SKM-1 treated with dmso at 0.1 percent for 144 hours (cell line): Measurements from ENCODE around the gene ALDH4A1.

Source experiments
- DNase-seq: peaks from one replicate; lab custom pipeline; 2025; ENCODE audit not compliant: unreplicated experiment; lab: John Stamatoyannopoulos, UW

The ALDH4A1 gene

DNA sequence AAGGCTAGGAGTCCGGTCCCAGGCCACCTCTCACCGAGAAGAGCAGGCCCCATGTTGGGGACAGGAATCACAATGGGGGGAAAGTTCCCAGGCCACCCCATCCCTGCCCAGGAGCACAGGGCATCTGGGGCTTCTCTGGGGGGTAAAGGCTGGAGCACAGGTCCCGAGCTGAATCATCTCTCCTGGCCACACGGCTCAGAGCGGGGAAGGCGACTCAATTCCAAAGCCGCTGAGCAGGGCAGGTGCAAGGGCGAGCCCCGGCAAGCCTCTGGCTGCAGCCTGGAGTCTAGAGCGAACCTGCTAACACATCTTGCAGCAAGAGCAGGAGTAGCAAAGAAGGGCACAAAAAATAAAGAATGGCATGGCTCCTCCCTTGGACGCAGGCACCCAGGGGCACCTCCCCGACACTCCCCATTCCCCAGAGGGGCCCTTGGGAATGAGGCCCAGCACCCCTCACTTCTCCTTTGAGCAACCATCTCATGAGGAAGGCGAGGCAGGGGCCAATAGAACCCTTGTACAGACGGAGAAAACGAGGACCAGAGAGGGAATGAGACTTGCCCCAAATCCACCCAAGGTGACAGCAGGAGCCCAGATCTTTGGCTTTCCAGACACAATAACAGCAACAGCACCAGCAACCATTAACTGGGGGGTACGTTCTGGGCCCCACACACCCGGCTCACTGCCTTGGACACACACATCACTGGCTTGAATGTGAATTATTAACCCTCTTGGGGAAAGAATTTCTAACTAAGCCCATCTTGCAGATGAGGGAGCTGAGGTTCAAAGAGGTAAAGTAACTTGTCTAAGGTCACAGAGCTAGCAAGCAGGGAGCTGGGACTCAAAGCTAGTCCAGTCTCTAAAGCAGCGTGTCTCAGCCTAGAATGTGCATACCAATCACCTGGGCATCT, 20.7 kb upstream of the ALDH4A1 start:
- no peak for DNase-seq

DNA sequence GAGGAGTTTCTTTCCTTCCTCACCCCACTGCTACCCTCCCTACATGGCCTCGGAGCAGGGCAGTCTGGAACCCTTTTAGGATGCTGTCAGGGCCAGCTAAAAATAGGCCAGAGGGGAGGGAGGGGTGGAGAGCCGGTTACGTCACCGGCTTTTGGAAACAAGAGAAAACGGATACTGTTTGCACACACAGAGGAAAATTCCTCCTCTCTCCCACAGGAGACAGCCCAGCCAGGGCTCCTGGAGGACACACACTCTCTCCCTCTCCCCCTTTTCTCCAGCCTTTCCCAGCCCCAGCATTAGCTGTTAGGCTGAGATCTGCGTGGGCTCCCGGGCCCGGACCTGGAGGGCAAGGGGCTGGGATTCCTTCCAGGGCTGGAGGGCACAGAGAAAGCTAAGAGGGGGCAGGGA, 20.0 kb upstream of the ALDH4A1 start:
- DNase-seq: no peak

DNA sequence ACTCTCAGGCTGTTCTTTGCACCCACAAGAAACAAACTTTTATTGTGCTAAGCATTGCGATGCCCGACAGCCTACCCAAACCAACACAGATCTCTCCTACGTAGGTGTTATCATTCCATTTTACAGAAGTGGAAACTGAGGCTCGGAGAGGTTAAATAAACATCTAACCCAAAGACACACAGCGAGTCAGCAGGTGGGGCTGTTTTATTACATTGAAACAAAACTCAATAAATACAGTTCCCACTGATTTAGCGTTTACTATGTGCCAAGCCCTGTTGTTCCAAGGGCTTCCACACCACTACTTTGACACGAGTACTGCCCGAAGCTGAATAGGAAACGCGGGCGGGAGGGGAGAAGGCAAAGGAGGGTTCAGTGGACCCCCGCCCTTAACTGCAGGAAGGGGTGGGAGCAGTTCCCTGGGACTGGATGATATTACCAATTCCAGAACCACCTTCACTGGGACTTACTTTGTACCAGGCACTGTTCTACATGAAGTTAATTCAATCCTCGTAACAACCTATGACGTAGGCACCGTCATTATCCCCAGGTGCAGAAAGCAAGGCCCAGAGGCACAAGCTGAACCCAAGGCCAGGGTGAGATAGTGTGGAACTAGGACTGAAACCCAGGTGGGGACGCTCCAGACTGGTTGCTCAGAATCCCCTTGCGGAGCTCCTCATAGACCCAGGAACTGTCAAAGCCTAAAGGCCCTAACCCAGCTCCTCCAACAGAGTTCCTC, 19.3 kb upstream of the ALDH4A1 start:
- no peak for DNase-seq

DNA sequence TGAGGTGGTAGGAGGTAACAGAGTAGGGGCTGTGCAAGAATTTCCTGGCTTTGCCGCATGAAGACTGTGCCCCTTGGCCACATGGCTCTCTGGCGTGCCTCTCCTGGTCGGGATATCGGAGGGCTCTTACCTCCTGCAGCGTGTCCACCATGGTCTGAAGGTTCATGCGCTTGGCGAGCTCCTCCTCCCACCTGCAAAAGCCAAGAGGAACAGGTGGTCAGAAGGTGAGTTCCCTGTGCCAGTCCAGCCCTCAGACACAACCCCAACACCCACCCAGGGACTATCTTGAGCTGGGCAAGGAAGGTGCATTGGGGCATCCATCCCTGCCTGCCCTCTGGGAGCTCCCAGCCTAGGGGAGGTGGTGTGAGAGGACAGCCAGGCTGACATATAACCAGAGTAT, 18.6 kb upstream of the ALDH4A1 start:
- no peak for DNase-seq

DNA sequence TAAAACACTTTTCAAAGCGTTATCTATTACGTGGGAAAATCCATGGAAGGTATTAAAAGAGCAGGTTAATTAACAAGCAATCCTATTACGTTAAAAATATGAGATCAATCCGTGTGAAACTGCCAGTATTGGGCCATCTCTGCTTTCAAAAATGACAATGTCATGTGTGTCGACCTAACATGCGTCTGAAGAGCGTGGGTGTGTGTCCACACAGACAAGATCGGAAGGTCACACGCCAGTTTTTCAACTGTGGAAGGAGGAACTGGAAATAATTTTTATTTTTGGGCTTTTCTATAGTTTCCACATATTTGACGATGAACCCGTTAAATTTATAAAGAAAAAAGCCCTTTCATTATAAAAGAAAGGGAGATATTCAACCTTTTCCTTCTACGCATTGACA, 17.6 kb upstream of the ALDH4A1 start:
- DNase-seq: no peak

DNA sequence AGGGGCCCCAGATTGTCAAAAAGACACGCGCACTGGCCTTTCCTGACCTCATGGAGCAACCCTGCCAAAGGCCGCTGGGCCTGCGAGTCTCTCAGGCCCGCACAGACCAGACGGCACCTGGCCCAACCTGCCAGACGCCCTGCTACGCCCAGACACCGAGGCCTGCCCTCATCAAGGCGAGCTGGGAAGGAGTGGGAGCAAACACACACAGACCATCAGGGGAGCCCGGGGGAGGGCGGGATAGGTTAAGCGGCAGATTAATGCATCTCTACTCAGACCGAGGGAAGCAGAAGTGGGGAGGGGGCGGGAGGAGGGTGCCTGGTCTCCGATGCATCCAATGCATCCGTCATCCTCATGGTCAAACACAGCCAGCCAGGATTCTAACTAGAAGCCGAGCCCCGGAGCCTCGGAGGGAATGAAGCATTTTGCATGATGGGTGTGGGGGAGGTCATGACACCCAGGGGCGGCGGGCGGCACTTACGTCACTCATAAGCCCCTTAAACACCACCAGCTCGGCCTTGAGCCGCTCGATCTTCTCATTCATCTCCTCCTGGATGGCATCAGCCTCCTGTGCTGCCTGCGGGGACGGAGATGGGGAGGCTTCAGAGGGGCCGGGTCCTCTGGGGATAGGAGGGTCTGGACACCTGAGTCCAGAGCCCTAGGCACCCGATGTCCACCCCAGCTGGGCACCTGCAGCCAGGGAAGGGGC, 17.0 kb upstream of the ALDH4A1 start:
- no peak for DNase-seq

DNA sequence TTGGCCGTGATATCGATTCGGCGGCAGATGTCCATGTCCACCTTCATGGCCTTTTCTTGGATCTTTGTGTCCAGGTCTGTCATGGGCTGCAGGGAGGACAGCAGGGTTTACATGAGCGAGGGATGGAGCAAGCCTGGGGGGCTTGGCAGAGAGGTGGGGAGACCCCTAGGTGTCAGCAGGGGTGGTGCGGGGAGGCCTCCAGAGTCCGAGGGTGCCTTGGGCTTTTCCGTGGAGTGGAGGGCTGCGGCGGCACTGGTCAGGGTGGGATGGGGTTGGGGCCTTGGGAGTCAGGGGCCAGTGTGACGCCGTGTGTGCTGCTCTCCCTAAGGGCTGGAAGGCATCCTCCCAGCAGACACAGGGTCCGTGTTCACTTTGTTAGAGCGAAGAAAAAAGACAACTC, 16.1 kb upstream of the ALDH4A1 start:
- no peak for DNase-seq

DNA sequence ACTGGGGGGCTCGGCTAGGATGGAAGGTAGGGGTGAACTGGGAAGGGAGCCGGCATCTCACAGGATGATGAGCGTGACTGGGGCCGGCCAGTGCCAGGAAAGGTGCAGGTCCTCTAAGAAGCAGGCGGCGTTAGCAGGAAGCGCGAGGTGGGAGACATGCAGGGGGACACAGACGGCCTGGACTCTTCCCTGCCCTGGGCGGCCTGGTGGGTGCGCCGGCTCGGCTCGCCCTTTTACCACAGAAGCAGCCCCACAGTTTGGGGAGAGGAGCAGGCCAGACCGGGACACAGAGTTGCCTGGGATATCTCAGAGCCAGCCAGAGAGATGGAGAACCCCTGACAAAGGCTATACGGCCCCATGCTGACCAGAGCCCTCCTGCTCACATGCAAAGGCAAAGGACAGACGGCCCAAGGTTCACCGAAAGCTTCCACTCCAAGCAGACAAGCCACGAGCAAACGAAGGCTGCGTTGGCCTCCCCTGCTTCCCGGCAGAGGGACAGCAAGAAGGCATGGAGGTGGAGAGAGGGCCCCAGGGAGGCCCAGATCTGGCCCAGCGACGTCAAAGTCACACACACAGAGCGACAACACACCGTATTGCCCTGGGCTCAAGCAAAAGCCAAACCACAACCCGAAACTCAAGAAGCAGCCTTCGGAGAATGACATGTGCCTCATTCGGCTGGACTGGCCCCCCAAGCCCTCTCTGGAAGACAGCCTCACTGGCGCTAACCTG, 14.9 kb upstream of the ALDH4A1 start:
- DNase-seq: no peak

DNA sequence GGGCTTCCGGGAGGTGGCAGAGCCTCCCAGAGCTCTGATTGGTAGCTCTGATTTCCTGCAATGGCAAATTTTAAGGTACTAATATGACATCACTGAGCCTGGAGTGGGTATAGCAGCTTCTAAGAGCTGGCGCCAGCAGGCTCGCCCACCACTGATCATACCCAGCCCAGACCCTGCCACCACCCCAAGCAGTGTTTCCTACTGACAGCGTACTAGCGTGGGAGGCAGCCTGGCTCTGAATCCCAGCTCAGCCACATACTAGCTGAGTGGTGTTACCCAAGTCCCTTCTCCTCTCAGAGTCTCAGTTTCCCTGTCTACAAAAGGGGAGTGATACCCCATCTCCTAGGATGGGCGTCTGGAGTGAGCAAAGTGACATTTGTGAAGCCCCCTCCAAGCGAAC, 13.0 kb upstream of the ALDH4A1 start:
- no peak for DNase-seq

DNA sequence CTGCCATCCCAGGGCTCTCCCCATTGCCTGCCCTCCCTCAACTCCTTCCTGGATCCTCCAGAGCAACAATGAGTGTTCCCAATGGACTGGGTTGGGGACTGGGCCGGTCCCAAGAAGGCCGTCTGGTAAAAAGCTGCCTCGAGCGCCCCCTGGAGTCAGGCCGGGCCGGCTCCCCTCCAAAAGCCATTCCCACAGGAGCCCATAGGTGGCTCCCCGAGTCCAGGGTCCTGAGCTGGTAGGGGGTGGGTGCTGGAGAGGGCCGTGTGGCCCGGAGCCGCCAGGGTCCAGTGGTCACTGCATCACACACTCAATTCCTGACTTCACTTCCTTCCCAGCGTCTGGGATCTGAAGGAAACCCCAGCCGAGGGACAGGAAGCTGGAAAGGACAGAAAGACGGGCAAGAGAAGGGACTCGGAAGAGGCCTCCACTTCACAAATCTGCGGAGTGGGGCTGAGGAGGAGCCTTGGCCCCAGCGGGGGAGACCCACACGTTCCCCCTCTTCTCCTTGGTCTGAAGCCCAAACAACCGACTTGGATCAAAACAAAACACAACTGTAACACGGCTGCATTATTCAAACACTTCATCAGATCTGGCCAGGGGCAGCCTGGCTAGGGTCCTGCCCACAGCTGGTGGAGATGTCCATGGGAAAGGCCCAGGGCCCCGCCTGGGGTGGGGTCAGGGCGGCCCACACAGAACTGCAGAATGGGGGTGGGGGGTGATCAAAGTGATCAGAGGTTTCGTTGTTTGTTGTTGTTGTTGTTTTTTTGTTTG, 10.9 kb upstream of the ALDH4A1 start:
- peak; percentile 68 for DNase-seq

DNA sequence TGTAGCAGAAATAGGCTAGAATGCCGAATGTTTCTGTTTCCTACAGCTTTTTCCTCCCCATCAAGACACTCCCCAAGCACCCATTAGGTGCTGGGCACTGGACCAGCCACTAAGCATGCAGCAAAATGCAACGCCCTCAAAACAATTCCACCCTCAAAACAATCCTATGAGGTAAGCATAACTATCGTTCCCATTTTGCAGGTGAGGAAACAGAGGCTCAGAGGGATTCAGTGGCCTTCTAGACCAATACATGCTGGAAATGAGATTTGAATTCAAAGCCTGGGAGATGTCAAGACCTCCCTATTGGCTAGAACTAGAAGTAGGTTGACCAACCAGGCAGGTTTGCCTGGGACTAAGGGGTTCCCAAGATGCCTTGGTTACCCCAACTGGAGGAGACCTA, 10.2 kb upstream of the ALDH4A1 start:
- DNase-seq: no peak

DNA sequence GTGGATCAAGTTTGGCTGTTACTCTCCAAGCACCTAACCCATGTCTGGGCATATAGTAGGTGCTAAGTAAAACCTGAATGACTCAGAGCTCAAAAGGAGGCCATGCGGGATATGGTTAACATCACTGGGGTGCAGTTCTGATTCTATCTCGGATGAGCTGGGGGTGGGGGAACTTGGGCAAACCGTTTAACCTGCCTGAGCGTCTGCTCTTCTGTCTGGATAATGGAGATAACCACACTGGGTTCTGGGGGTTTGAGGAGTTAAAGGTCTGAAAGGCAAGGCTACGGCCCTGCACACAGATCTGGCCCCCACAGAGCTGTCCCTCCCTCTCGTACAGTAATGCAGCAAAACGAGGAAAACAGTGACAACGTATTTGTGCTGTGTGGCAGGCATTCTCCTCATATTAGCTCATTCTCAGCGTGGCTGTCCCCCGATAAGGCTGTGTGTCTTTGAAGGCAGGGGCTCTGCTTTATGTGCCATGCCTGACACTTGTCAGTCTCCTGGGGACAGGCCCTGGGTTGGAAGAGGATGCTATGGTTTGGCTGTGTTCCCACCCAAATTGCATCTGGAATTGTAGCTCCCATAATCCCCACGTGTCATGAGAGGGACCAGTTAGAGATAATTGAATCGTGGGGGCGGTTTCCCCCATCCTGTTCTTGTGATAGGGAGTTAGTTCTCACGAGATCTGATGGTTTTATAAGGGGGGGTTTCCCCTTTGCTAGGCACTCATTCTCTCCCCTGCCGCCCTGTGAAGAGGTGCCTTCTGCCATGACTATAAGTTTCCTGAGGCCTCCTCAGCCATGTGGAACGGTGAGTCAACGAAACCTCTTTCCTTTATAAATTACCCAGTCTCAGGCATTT, 6.8 kb upstream of the ALDH4A1 start:
- DNase-seq: no peak

DNA sequence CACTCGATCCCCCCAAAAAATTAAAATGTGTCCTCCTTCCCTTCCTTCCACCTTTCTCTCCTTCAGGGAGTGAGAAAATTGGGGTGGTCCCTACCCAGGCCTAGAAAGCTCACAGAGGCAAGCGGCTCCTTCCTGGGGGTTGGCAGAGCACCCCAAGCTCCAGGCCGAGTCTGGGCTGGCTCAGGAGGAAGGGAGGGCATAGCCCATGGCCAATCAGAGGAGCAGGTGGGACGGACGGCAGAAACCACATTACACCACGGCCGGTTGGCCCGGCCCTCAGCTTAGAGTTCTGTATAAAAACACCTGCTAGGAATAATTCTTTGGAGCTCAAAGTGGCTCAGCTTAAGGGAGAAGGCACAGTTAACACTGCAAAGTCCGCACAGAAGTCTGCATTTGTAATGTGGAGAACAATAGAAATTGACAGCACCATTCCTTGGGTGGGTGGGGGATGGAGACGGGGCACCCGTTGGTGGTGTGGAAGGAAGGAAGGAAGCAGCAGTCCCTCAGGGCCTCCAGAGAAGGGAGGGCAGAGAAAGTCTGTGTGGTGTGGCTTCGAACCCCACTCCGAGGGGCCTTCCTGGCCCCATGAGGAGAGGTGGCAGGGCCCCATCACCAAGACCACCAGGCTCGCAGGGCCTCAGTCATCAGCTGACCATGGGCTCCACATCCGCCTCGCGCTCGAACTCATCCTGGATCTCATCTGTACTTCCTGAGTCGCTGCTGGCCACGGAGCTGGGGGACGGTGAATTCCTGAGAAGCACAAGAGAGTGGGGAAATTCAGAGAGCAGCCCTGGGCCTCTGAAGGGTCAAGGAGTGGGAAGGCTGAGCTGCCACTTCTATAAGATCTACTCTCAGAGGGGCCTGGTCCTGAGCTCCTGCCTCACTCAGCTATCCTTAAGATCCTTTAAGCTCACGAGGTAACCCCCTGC, 5.8 kb upstream of the ALDH4A1 start:
- no peak for DNase-seq

DNA sequence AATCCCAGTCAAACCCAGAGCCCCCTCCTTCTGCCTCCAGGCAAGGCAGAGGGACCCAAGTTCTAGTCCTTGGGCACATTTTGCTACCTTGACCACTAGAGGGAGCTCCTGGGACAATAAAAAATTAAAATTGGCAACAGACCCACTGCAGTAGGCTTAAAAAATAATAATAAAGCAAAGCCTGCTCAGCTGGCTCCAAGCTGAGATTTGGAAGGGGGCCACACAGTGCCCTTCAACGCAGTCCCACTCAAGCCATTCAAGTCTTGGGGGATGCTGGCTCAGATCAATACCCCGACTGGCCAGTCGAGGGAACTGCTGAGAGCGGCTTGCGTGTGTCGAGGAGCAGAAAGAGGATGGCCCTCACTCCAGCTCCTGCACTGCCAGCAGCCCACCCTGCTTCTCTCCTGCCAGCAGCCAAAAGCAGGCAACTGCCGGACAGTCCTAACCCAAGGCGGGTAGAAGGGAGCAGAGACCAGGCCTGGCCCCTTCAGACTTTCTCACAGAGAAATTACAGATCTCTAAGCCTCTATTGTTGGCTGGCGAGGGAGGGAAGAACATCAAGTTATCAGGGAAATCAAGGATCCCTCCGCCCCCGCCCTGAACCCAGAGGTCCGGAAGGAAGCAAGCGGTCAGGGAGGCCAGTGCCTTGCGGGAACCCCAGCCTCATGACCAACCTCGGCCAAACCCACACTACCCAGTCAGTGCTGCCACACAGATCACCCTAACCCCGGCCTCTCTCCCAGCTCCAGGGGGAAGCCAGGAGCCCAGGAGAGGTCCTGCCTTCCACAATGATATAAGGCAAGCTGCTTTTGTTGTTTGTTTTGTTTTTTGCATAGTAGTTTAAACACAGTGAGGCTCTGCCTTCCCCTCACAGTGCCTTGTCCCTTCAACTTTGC, 4.9 kb upstream of the ALDH4A1 start:
- peak; percentile 44 for DNase-seq

DNA sequence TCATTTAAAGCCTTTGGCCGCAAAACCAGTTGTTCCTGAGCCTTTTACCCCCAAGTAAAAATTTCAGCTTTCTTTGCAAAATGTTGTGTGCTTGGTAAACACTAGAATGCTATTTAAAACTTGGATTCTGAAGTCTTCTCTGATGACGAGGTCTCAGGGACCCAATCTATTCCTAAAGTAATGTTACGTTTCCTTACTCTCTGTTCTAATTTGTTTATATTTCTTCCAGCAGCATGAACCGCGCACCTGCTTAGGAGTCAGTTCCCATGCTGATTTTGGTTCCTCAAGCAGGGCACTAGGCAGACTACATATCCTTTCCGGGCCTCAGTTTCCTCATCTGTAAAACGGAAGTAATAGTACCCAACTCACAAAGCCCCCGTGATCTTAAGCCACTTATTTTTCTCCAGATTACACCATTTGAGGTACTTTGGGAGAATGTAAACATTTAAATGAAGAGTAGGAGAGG, 969 bp upstream of the ALDH4A1 start:
- no peak for DNase-seq

DNA sequence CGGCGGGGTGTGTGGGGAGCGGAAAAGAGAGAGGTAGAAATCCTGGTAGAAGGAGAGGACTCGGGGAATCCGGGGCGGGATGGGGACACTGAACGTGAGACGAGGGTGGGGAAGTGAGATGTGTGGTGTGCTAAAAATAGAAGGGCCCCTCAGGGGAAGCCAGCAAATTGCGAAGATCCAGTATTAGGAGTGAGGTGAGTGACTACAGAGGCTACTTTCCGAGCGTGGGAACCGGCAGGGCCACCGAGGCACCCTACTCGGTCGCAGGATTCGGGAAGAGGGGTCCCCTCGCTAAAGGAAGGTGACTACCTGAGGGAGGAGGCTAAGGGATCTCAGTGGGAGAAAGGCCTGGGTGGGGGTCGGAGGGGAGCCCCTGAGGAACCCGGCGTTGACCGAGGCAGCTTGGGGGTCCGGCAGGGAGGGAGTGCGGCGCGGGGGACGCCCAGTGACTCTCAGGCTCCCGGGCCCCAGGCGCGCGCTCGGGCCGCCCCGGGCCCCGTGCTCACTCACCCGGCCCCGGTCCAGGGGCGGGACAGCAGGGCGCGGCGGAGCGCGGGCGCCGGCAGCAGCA, 318 bp downstream of the ALDH4A1 start:
- peak; percentile 18 for DNase-seq
